SU-DHL-6 (cell line): Measurements from ENCODE around the gene PML.

Experiments
- H2AFZ ChIP-seq: fragments of 200-600 bp; sonication (generic); 2 replicates; pipeline ENCODE4 v1.6.1; 2014; ENCODE audit warnings: low read depth, mild to moderate bottlenecking, moderate library complexity, mixed read lengths, antibody characterized with exemption, low read length; ENCODE audit not compliant: severe bottlenecking
- H3F3A ChIP-seq: fragments of 200-600 bp; shearing (Covaris generic); 2 replicates; pipeline ENCODE4 v1.6.0; 2016; ENCODE audit warnings: antibody characterized with exemption, mild to moderate bottlenecking; ENCODE audit not compliant: insufficient read depth
- H3K27ac ChIP-seq: fragments of 200-600 bp; sonication (generic); 2 replicates; pipeline ENCODE4 v1.5.1; 2016; ENCODE audit warnings: low read depth, mild to moderate bottlenecking, low read length, moderate library complexity, mixed read lengths
- H3K27me3 ChIP-seq: fragments of 200-600 bp; sonication (generic), shearing (Covaris generic); 2 replicates; pipeline ENCODE4 v1.6.0; 2014; ENCODE audit warnings: mild to moderate bottlenecking, low read length
- H3K36me3 ChIP-seq: fragments of 200-600 bp; sonication (generic); 2 replicates; pipeline ENCODE4 v1.6.1; 2014; ENCODE audit warnings: mild to moderate bottlenecking, low read length, mixed read lengths
- H3K4me2 ChIP-seq: fragments of 300-600, 200-600 bp; shearing (Covaris generic), sonication (generic); 2 replicates; pipeline ENCODE4 v1.6.0; 2014; ENCODE audit warnings: low read length, low read depth, mild to moderate bottlenecking; ENCODE audit not compliant: poor library complexity, severe bottlenecking
- H3K4me3 ChIP-seq: fragments of 200-600 bp; sonication (generic); 2 replicates; pipeline ENCODE4 v1.5.1; 2014; ENCODE audit warnings: antibody characterized with exemption, low read length, mild to moderate bottlenecking, mixed read lengths; ENCODE audit not compliant: insufficient read depth, poor library complexity, severe bottlenecking
- H3K79me2 ChIP-seq: fragments of 200-600 bp; sonication (generic); 2 replicates; pipeline ENCODE4 v1.6.1; 2014; ENCODE audit warnings: mild to moderate bottlenecking, low read length, moderate library complexity; ENCODE audit not compliant: insufficient read depth
- H3K9ac ChIP-seq: fragments of 200-600 bp; sonication (generic); 2 replicates; pipeline ENCODE4 v1.7.0; 2014; ENCODE audit warnings: mild to moderate bottlenecking, low read length
- H3K9me2 ChIP-seq: fragments of 200-600 bp; sonication (generic); replicated peaks from 2 replicates; pipeline ENCODE4 v1.6.1; 2014; ENCODE audit warnings: low read length; ENCODE audit not compliant: insufficient read depth
- H3K9me3 ChIP-seq: fragments of 200-600 bp; sonication (generic); 2 replicates; pipeline ENCODE4 v1.6.1; 2014; ENCODE audit warnings: low read length, mixed read lengths; ENCODE audit not compliant: insufficient read depth
- H4K20me1 ChIP-seq: fragments of 200-600 bp; sonication (generic); 2 replicates; pipeline ENCODE4 v1.6.1; 2014; ENCODE audit warnings: low read depth, mild to moderate bottlenecking, antibody characterized with exemption, low read length, moderate library complexity, mixed read lengths
- CTCF ChIP-seq: fragments of 200-600 bp; sonication (generic); IDR thresholded peaks from one replicate; pipeline ENCODE4 v1.5.1; 2017; ENCODE audit warnings: antibody characterized with exemption, mild to moderate bottlenecking, low read length, moderate library complexity; ENCODE audit not compliant: insufficient read depth, poor library complexity, severe bottlenecking
- EZH2phosphoT487 ChIP-seq: fragments of 200-600 bp; sonication (generic), shearing (Covaris generic); conservative IDR thresholded peaks from 2 replicates; pipeline ENCODE4 v1.6.1; 2018; ENCODE audit warnings: mild to moderate bottlenecking, antibody characterized with exemption, low read length, moderate library complexity, mixed read lengths

PML gene

GRCh38 chr15:74034206-74034755, 39.8 kb downstream of the PML start:
- H3K9ac ChIP-seq: no peak overlapping the region
- no peaks in the 10 kb centered on the region for H3K27me3 ChIP-seq
- no peaks in the 10 kb centered on the region for H3K9me3 ChIP-seq
- no peaks in the 10 kb centered on the region for H3K79me2 ChIP-seq
- H3K4me3 ChIP-seq: no peak overlapping the region
- H3K9me2 ChIP-seq: no peaks in the 10 kb centered on the region
- H3F3A ChIP-seq: no peaks in the 10 kb centered on the region
- no peaks in the 10 kb centered on the region for H3K36me3 ChIP-seq
- H4K20me1 ChIP-seq: no peaks in the 10 kb centered on the region
- H3K27ac ChIP-seq: no peak overlapping the region
- H2AFZ ChIP-seq: no peak overlapping the region
- H3K4me2 ChIP-seq: no peak overlapping the region
- no peak for TF ChIP-seq EZH2phosphoT487
- no peak for TF ChIP-seq CTCF

GRCh38 chr15:74035121-74036017, 40.9 kb downstream of the PML start:
- Histone ChIP-seq H3K79me2 (no peaks in the 10 kb centered on the region), H3F3A (no peaks in the 10 kb centered on the region), H3K4me2 (no peak overlapping the region), H3K9me3 (no peaks in the 10 kb centered on the region), H3K27ac (no peak overlapping the region), H3K9ac (no peak overlapping the region), H3K27me3 (no peaks in the 10 kb centered on the region), H3K4me3 (no peak overlapping the region), H4K20me1 (no peaks in the 10 kb centered on the region), H3K9me2 (no peaks in the 10 kb centered on the region), H3K36me3 (no peaks in the 10 kb centered on the region), H2AFZ (no peak overlapping the region)
- TF ChIP-seq CTCF (no peak), EZH2phosphoT487 (no peak)

GRCh38 chr15:74036271-74037170, 42.0 kb downstream of the PML start:
- no peaks in the 10 kb centered on the region for H4K20me1 ChIP-seq
- no peaks in the 10 kb centered on the region for H3K79me2 ChIP-seq
- TF ChIP-seq EZH2phosphoT487: no peak
- no peak overlapping the region for H3K4me2 ChIP-seq
- H2AFZ ChIP-seq: no peak overlapping the region
- no peak overlapping the region for H3K4me3 ChIP-seq
- H3K9me2 ChIP-seq: no peaks in the 10 kb centered on the region
- H3K9ac ChIP-seq: no peak overlapping the region
- H3F3A ChIP-seq: no peaks in the 10 kb centered on the region
- H3K36me3 ChIP-seq: no peaks in the 10 kb centered on the region
- no peaks in the 10 kb centered on the region for H3K27me3 ChIP-seq
- H3K27ac ChIP-seq: no peak overlapping the region
- no peaks in the 10 kb centered on the region for H3K9me3 ChIP-seq
